HEK293 (cell line): ENCODE measurements around the gene ANTXRL.
A peak's percentile ranks its signal among the peaks of the same experiment; 100 is the strongest.

Experiments used
- CTCF ChIA-PET: fragments of 350-600 bp; formaldehyde crosslinking; extraction: SDS; loops from one replicate; lab custom pipeline; 2021; ENCODE audit warnings: antibody characterized with exemption; lab: Yijun Ruan, JAX
- POLR2A ChIA-PET: fragments of 300-600 bp; formaldehyde crosslinking; extraction: SDS; loops from one replicate; lab custom pipeline; 2020; ENCODE audit warnings: antibody characterized with exemption, inconsistent platforms; lab: Yijun Ruan, JAX
- H3K27ac ChIP-seq: fragments of 200-500 bp; sonication (Bioruptor generic); 2 replicates; pipeline ENCODE4 v1.5.1; 2014; ENCODE audit warnings: low read depth, low read length, control low read depth, inconsistent platforms; ENCODE audit errors: extremely low read depth
- H3K36me3 ChIP-seq, 2 experiments: fragments of 200-500 bp in 1 of 2; sonication (Bioruptor generic) in 1 of 2; 1 replicate in 1 of 2; 2 replicates in 1 of 2; pipeline ENCODE4 v1.5.1; 2014 to 2017; ENCODE audit warnings: inconsistent platforms in 2 of 2, low read length in 2 of 2; ENCODE audit not compliant: control insufficient read depth in 2 of 2, insufficient read depth in 1 of 2
- H3K4me1 ChIP-seq: fragments of 200-500 bp; sonication (Bioruptor generic); 2 replicates; pipeline ENCODE4 v1.5.1; 2014; ENCODE audit warnings: mild to moderate bottlenecking, low read length, inconsistent platforms; ENCODE audit not compliant: control insufficient read depth, insufficient read depth
- H3K4me3 ChIP-seq: 2 replicates; pipeline ENCODE4 v1.5.1; 2011; ENCODE audit warnings: low read depth, mild to moderate bottlenecking, control low read depth, low read length, moderate library complexity
- H3K9me3 ChIP-seq: fragments of 200-500 bp; sonication (Bioruptor generic); 2 replicates; pipeline ENCODE4 v1.5.1; 2014; ENCODE audit warnings: low read depth, low read length, inconsistent platforms; ENCODE audit not compliant: control insufficient read depth, insufficient read depth
- EGR2 ChIP-seq: fragments of 450-650 bp; formaldehyde crosslinking; IDR thresholded peaks from 2 replicates; pipeline ENCODE4 v1.5.1; 2016; ENCODE audit warnings: low read depth, missing biosample characterization, missing genetic modification characterization
- GLIS2 ChIP-seq: fragments of 450-650 bp; formaldehyde crosslinking; IDR thresholded peaks from 2 replicates; pipeline ENCODE4 v1.5.1; 2016; ENCODE audit warnings: missing biosample characterization, missing genetic modification characterization
- MZF1 ChIP-seq: fragments of 450-650 bp; formaldehyde crosslinking; IDR thresholded peaks from 2 replicates; pipeline ENCODE4 v1.5.1; 2017; ENCODE audit warnings: missing biosample characterization, missing genetic modification characterization, borderline replicate concordance
- ZFHX2 ChIP-seq: fragments of 450-650 bp; formaldehyde crosslinking; conservative IDR thresholded peaks from 2 replicates; pipeline ENCODE4 v1.5.1; 2016; ENCODE audit warnings: missing biosample characterization, missing genetic modification characterization
- ZNF146 ChIP-seq: fragments of 450-650 bp; formaldehyde crosslinking; IDR thresholded peaks from 2 replicates; pipeline ENCODE4 v1.5.1; 2016; ENCODE audit warnings: missing biosample characterization, missing genetic modification characterization
- ZNF16 ChIP-seq: fragments of 450-650 bp; formaldehyde crosslinking; IDR thresholded peaks from 2 replicates; pipeline ENCODE4 v1.5.1; 2016; ENCODE audit warnings: low read depth, missing biosample characterization, missing genetic modification characterization
- ZNF19 ChIP-seq: fragments of 450-650 bp; formaldehyde crosslinking; IDR thresholded peaks from 2 replicates; pipeline ENCODE4; 2016; ENCODE audit warnings: missing biosample characterization, missing genetic modification characterization, low read depth
- ZNF223 ChIP-seq: fragments of 450-650 bp; formaldehyde crosslinking; IDR thresholded peaks from 2 replicates; pipeline ENCODE4 v1.5.1; 2016; ENCODE audit warnings: missing biosample characterization, missing genetic modification characterization
- ZNF26 ChIP-seq: fragments of 450-650 bp; formaldehyde crosslinking; IDR thresholded peaks from 2 replicates; pipeline ENCODE4 v1.5.1; 2016; ENCODE audit warnings: missing biosample characterization, missing genetic modification characterization
- ZNF488 ChIP-seq: fragments of 450-650 bp; formaldehyde crosslinking; IDR thresholded peaks from 2 replicates; pipeline ENCODE4 v1.5.1; 2016; ENCODE audit warnings: missing biosample characterization, missing genetic modification characterization
- ZNF513 ChIP-seq: fragments of 450-650 bp; IDR thresholded peaks from 2 replicates; pipeline ENCODE4 v1.5.1; 2018; ENCODE audit warnings: missing biosample characterization, missing genetic modification characterization
- ZNF600 ChIP-seq: fragments of 450-650 bp; formaldehyde crosslinking; IDR thresholded peaks from 2 replicates; pipeline ENCODE4 v1.5.1; 2016; ENCODE audit warnings: missing biosample characterization, missing genetic modification characterization
- ZNF768 ChIP-seq: fragments of 450-650 bp; formaldehyde crosslinking; IDR thresholded peaks from 2 replicates; pipeline ENCODE4 v1.5.1; 2018; ENCODE audit warnings: missing biosample characterization, mild to moderate bottlenecking, missing genetic modification characterization
- ZNF843 ChIP-seq: fragments of 450-650 bp; formaldehyde crosslinking; IDR thresholded peaks from 2 replicates; pipeline ENCODE4 v1.5.1; 2016; ENCODE audit warnings: missing biosample characterization, missing genetic modification characterization
- ZSCAN30 ChIP-seq: fragments of 450-650 bp; IDR thresholded peaks from 2 replicates; pipeline ENCODE4 v1.5.1; 2018; ENCODE audit warnings: missing biosample characterization, mild to moderate bottlenecking, missing genetic modification characterization, moderate library complexity
- ZSCAN4 ChIP-seq: fragments of 450-650 bp; formaldehyde crosslinking; IDR thresholded peaks from 2 replicates; pipeline ENCODE4 v1.5.1; 2017; ENCODE audit warnings: missing biosample characterization, missing genetic modification characterization

Gene ANTXRL

GRCh38 chr10:46291817-46292572 is 5.2 kb downstream of the ANTXRL start (continued):
- TF ChIP-seq ZNF26, result no peak
- no peak for TF ChIP-seq GLIS2 (tag by site-specific recombination)

- CTCF ChIA-PET, result interaction anchor here (0.7 kb wide), 1 partner anchor 1368 kb away, joined by 8 read pairs; no protein-coding TSS in a partner anchor
- Histone ChIP-seq H3K9me3 (no peaks in the 10 kb centered on the region), H3K4me3 (no peak overlapping the region), H3K27ac (no peak overlapping the region), H3K36me3 (no peaks in the 10 kb centered on the region), H3K4me1 (no peaks in the 10 kb centered on the region)
- no peak for TF ChIP-seq ZNF223 (tag by site-specific recombination)
- TF ChIP-seq ZNF600 (tag by site-specific recombination), result no peak
- TF ChIP-seq ZNF488, result no peak
- no peak for TF ChIP-seq ZNF768 (tag by site-specific recombination)
- TF ChIP-seq MZF1 (tag by site-specific recombination), result no peak
- TF ChIP-seq ZNF146 (tag by site-specific recombination), result no peak
- TF ChIP-seq ZSCAN30 (tag by site-specific recombination), result no peak
- TF ChIP-seq ZNF16 (tag by site-specific recombination), result peak; percentile 42
- POLR2A ChIA-PET, result no interaction called here
Observed at GRCh38 chr10:46292573-46293023, 5.8 kb downstream of the ANTXRL start.

GRCh38 chr10:46293228-46293627 is 6.4 kb downstream of the ANTXRL start:
- no peak overlapping the region for H3K27ac ChIP-seq
- CTCF ChIA-PET, result interaction anchor here (0.7 kb wide), 1 partner anchor 1368 kb away, joined by 8 read pairs; no protein-coding TSS in a partner anchor
- POLR2A ChIA-PET, result interaction anchor here (1.5 kb wide), 1 partner anchor 9 kb away, joined by 4 read pairs; no protein-coding TSS in a partner anchor
- H3K36me3 ChIP-seq, result no peaks in the 10 kb centered on the region
- no peaks in the 10 kb centered on the region for H3K9me3 ChIP-seq
- no peak overlapping the region for H3K4me3 ChIP-seq
- TF ChIP-seq ZNF19 (tag by site-specific recombination), result no peak
- TF ChIP-seq ZSCAN4 (tag by site-specific recombination), result peak; percentile 100
- no peak for TF ChIP-seq ZNF843 (tag by site-specific recombination)
- TF ChIP-seq EGR2 (tag by site-specific recombination), result 0 out of 2 replicates have a peak, but pooled peaks have one; percentile 32
- TF ChIP-seq ZNF513 (tag by site-specific recombination), result no peak
- peak; percentile 30; the same call in 1 of the 2 replicates for TF ChIP-seq ZFHX2 (tag by site-specific recombination)
- TF ChIP-seq, all 188 proteins: peak for 3
- H3K4me1 ChIP-seq, result no peaks in the 10 kb centered on the region
